Femur (tissue), 1 donor: ENCODE measurements around the gene DLEC1.
"Not testable (repeated sequence)": the region's sequence is repeated elsewhere in the genome, so short reads cannot be mapped to it uniquely, and the experiment has no call there.

Experiments
- DNase-seq: peaks from one replicate; pipeline ENCODE4 v3.0.0-alpha.2; 2017

DLEC1 gene

GRCh38 chr3:38141173-38141951, 102.4 kb downstream of the DLEC1 start:
- peak; percentile 14 for DNase-seq

DNA sequence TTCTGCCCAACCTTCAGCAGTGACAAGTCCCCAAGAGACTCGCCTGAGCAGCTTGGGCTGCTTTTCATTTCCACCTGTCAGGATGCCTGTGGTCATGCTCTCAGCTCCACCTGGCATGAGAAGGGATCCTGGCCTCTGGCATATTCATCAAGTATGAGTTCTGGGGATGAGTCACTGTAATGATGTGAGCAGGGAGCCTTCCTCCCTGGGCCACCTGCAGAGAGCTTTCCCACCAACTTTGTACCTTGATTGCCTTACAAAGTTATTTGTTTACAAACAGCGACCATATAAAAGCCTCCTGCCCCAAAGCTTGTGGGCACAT, 102.9 kb downstream of the DLEC1 start:
- DNase-seq = no peak

GRCh38 chr3:38142959-38143358, 104.0 kb downstream of the DLEC1 start:
- peak; percentile 12 for DNase-seq

DNA sequence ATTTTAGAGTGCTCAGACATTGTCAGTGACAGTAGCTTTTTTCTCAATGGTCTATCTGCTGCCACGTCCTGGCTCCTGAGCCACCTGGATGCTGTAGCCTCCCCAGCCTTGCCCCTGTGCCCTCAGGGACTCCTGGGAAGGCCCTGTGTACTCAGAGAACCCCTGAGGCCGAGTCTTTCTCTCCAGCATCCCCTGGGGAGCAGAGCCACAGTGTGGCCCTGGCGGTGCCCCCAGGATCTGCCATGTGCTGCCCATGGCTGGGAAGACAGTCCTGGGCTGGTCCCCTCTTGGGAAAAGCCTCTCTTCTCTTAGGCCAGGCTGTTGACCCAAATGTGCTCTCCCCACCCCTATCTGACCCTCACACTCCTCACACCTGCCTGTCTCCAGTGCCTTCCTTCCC, 104.5 kb downstream of the DLEC1 start:
- DNase-seq = no peak

- DNase-seq = no peak
These were observed 107.5 kb downstream of the DLEC1 start for GRCh38 chr3:38146504-38146903.

GRCh38 chr3:38147421-38147820, 108.4 kb downstream of the DLEC1 start:
- no peak for DNase-seq

DNA sequence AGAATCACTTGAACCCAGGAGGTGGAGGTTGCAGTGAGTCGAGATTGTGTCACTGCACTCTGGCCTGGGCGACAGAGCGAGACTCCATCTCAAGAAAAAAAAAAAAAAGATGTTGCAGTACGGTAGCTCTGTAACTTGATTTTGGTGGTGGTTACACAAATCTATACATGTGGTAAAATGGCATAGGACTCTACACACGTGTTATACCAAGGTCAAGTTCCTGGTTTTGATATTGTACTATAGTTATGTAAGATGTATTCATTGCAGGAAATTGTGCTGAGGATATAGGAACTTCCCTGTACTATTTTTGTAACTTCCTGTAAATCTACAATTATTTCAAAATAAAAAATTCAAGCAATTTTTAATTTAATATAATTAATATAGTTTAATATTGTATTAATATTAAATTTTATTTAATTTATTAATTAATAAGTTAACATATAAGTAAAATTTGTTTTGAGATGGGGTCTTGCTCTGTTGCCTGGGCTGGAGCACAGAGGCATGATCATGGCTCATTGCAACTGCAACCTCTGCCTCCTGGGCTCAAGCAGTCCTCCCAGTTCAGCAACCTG, 109.4 kb downstream of the DLEC1 start:
- DNase-seq = no peak

DNA sequence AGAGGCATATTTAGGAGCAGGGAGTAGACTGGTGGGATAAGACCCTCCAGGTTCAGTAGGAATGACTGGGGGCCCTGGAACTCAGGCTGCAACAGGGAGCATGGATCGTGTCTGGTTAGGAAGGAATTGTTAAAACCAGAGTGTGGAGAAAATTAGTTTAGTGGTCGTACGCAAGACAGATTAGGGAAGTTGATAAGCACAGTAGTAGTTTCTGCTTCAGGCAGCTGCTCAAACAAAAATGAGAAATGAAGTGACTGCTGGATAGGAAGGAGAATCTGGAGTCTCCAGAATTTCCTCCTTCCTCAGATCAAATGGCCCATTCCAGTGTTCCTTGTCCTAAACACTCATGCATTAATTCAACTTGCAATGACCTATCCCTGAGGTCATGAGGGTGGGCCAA, 110.7 kb downstream of the DLEC1 start:
- DNase-seq = no peak

- no peak for DNase-seq
These were observed 111.9 kb downstream of the DLEC1 start for GRCh38 chr3:38150780-38151528.

DNA sequence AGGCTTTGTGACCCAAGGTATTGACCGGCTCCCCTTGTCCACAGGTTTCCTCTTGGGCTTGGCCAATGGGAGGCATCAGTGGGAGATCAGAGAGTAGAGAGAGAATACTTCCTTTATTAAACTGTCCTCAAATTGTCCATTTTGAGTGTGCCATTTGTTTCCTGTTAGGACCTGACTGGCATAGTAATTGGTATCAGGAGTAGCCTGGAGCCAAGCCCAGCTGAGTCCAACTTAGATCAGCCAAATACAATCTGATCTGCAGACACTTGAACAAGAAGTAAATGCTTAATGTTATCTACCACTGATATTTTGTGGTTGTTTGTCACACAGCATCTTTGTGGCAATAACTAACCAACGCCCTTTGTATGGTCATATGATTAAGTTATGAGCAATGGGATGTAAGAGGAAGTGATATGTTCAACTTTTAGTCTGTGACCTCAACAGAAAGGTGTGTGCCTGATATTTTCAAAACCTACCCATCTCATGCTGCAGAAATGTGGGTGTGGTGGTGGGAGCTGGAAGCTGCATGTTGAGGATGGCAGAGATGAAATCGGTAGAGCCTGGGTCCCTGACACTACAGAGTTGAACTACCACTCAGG, 112.8 kb downstream of the DLEC1 start:
- DNase-seq = no peak

DNA sequence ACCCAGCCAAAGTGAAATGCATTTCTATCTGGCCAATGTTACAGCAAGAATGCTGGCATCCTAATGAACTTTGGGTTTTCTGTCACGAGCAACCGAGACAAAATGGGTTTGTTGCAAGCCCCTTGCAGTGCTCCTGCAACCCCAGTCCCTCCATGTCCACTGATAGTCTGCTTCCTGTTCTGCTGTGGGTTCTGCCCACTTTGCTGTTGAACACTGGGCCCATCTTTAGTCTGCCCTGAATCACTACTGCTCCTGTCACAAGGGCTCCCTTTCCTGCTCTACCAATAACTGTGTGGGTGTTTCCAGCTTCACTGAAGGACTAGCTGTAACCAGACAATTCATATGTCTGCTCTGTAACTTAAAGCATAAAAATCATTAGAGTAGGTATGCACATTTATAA, 113.6 kb downstream of the DLEC1 start:
- DNase-seq = no peak

- DNase-seq = no peak
These were observed 114.2 kb downstream of the DLEC1 start for GRCh38 chr3:38153221-38153620.

DNA sequence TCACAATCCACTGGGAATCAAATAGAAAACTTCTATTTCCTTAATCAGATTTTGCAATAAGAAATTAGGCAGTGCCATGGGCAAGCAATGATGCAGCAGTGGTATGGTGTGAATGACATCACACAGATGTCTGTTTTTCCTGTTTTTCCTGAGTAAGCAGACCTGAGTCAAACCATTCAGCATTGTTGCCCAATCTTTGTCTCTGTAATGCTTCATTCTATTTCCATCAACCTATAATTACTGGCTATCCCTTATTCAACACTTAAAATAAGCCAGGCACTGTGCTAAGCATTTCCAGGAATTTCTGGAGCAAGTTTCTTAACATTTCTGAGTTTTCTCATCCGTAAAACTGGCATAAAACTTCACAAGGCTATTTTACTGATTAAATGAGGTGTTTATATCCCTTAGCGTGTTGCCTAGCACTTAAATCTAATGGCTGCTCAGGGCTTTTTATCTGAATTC, 115.1 kb downstream of the DLEC1 start:
- DNase-seq = no peak

DNA sequence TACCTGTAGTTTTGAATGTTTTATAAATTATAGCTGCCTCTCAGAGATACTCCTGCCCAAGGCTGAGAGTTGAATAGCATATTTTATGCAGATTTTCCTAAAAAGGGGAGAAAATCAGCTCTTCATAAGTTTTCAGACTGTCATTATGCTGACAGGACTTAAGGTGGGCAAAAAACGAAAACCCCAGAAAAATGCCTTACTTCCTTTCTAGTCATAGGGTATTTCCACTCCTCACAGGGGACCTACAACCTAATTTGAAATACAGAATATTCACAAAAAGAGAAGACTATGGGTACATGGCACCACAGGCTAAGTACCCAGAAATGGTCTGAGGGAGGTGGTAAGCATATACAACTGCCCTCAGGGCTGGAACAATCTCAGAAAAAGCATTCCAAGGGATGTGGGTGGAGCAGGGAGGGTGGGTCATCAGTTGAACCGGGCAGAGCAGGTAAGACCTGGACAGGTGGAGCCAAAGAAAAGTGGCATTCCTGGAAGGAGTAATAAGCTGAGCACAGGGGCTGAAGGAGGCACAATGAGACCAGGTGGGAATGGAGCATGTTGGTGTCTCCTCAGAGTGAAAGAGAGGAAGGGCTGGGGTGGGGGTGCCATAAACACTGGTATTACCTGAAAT, 115.7 kb downstream of the DLEC1 start:
- no peak for DNase-seq

DNA sequence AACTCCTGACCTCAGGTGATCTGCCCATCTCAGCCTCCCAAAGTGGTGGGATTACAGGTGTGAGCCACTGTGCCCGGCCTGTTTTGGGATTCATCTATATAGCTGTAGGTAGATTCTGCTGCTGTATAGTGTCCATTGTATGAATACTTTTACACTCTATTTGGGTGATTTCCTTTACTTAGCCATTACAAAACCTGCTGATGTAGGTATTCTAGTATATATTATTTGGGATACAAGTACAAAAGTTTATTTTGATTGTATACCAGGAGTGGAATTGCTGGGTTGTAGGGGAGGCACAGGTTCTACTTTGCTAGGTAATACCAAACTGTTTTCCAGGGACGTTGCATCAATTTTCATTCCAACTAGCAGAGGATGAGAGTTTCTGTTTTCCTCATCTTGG, 116.8 kb downstream of the DLEC1 start:
- no peak for DNase-seq

DNA sequence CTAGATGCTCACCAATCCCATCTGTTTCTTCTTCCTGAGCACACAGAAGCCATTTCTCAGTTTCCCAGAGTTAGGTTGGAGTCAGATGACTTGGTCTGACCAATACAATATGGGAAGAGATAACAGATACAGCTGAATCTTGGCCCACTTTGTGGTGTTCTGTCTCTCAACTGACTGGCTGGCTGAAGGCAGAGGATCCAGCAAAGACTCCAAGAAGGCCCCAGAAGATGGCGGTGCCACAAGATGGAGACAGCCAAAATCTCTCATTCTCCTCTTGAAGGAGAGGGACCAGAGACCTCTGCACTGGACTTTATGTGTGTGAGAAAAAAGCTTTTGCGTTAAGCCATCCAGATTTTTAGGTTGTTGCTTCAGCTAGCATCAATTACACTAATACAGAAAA, 118.1 kb downstream of the DLEC1 start:
- no peak for DNase-seq

GRCh38 chr3:38157595-38157994, 118.6 kb downstream of the DLEC1 start:
- no peak for DNase-seq

DNA sequence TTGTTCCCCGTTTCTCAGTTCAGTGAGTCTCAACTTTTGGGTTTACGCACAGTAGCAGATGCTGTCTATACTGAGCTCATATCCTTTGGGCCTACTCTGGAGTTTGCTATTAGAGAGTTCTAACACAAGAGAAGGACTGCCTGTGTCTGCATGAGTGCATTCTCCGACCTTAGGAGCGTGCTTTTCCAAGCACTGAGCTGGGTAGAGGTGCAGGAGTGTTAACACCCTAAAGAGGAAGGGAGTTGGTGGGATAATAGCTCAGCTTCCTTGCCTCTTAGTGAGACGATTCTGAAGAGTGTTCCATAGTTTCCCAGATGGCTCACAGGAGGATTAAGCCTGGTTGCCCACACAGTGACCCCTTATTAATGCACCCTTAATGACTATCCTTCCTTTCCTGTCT, 119.5 kb downstream of the DLEC1 start:
- no peak for DNase-seq

GRCh38 chr3:38160704-38161103, 121.7 kb downstream of the DLEC1 start:
- DNase-seq = not testable (repeated sequence)

- no peak for DNase-seq
These were observed 124.3 kb downstream of the DLEC1 start for GRCh38 chr3:38163117-38163840.

DNA sequence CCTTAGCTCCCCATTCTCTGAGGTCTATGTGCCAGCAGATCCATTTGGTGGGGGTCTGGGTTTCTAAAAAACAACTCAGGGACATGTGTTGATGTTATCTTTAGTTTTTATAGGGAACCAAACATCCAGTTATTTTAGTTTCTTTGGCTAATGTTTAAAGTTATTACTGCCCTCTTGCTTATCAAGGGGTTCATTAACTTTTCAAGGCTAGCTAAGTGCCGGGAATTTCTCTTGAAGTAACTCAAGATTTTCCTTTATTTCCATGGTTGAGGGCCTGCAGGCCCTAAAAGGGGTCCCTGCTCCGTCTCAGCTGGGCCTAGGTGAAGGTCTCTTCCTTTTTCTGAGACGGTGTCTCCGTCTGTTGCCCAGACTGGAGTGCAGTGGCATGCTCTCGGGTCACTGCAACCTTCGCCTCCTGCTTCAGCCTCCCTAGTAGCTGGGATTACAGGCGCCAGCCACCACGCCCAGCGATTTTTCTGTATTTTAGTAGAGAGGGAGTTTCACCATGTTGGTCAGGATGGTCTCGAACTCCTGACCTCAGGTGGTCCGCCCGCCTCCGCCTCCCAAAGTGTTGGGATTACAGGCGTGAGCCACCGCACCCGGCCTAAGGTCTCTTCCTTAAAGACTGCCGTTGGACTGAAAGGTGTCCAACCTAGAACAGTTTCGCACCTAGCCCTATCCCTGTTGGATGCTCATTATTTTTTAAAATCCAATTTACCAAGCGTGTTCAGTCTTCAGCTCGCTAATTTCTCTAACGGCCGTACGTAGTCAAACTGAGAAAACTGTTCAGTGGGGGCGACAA, 125.0 kb downstream of the DLEC1 start:
- DNase-seq = no peak

- no peak for DNase-seq
These were observed 125.6 kb downstream of the DLEC1 start for GRCh38 chr3:38164643-38164951.
